Natural killer cell treated with Interleukin-12 subunit alpha and Interleukin-12 subunit beta and Interleukin-15 and Interleukin-18, amount 100 ng/mL, for 72 hours (primary cell): ENCODE data around the gene ZNF791. TPM values are rescaled to one million over a fixed set of nuclear protein-coding genes. Genes with fewer than 3 reads are reported as not detected.

ENCODE experiments used
- ATAC-seq, 2 donors: fragments of 150-1000 bp; cut with Tn5 transposase in 1 of 2; sonication (Bioruptor Pico), chemical (Tn5 transposase) in 1 of 2; 2 replicates each; pipeline ENCODE4 v1.10.0; 2021
- DNase-seq: peaks from one replicate; pipeline ENCODE4 v3.0.0; 2022; ENCODE audit warnings: low spot score
- H3K27ac Mint-ChIP-seq, 2 donors: 1 replicate in 1 of 2; 2 replicates in 1 of 2; pipeline ENCODE4 v1.8.0; 2022; ENCODE audit warnings: mixed read lengths in 2 of 2, mild to moderate bottlenecking in 1 of 2, moderate library complexity in 1 of 2
- H3K27me3 Mint-ChIP-seq, 2 donors: 1 replicate in 1 of 2; 2 replicates in 1 of 2; pipeline ENCODE4 v1.8.0; 2022; ENCODE audit warnings: mixed read lengths in 2 of 2
- H3K36me3 Mint-ChIP-seq: one replicate; pipeline ENCODE4 v1.8.0; 2022; ENCODE audit warnings: mixed read lengths
- H3K4me1 Mint-ChIP-seq, 2 donors: 1 replicate in 1 of 2; 2 replicates in 1 of 2; pipeline ENCODE4 v1.8.0; 2022; ENCODE audit warnings: low read depth in 2 of 2, mixed read lengths in 2 of 2, mild to moderate bottlenecking in 1 of 2
- H3K4me3 Mint-ChIP-seq: one replicate; pipeline ENCODE4 v1.8.0; 2022; ENCODE audit warnings: mixed read lengths
- H3K9me3 Mint-ChIP-seq: 2 replicates; pipeline ENCODE4 v1.8.0; 2022; ENCODE audit warnings: mixed read lengths
- total RNA-seq, 2 donors: library from RNA; stranded (reverse); gene quantifications; one replicate each; pipeline ENCODE4 v1.2.3, GENCODE V29; 2022

Gene ZNF791
- total RNA-seq, 2 donors from 2014 or later, result 28.7 to 29.1 TPM

DNA sequence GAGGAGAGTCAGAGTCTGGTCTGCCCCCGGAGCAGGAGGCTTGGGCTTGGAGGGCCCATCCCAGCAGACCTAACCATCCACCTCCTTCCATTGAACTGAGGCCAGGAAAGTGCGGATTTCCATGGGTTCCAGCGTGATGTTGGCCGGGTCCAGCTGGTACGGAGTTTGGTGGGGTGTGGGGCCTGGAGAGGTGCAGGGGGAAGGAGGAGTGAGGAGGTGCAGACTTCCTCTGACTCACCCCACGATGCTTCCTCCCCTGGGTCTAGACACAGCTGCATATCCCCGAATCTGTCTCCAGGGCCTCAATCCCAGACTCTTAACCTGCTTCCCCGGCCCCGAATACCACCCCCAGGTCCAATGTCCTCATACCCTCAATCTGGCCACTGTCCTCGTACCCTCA lies 35.8 kb downstream of the ZNF791 start:
- Mint-ChIP-seq H3K4me3 (no peak overlapping the region), H3K27ac (no peak overlapping the region)

DNA sequence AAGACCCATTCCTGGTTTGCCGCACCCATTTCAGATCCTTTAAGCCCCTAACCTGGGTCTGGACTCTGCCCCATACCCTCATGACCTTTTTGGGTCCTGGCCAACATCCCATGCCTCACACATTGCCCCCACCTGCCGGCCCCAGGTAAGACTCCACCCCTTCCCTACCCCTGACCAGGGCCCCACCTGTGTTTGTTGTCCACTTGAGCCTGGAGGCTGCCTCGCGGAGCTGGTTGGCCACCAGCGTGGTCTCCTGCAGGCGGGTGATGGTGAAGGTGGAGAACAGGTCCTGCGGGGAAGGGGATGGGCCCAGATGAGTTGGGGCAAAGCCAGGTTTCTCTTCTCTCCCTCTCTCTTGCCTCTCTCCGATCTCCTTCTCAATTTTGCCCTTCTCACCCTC lies 36.3 kb downstream of the ZNF791 start:
- H3K4me3 Mint-ChIP-seq, result no peak overlapping the region
- DNase-seq (no peak), ATAC-seq (no peak)
- no peaks in the 10 kb centered on the region for H3K27me3 Mint-ChIP-seq
- H3K36me3 Mint-ChIP-seq, result no peaks in the 10 kb centered on the region
- H3K4me1 Mint-ChIP-seq, result peaks cover 0 to 5% of the 10 kb centered on the region in 2 donors
- H3K9me3 Mint-ChIP-seq, result no peaks in the 10 kb centered on the region
- no peak overlapping the region for H3K27ac Mint-ChIP-seq

More for the DNA sequence above, 35.8 kb downstream of the ZNF791 start:
- DNase-seq (no peak), ATAC-seq (no peak)
- Mint-ChIP-seq H3K36me3 (no peaks in the 10 kb centered on the region), H3K4me1 (peaks cover 0 to 5% of the 10 kb centered on the region in 2 donors), H3K9me3 (no peaks in the 10 kb centered on the region), H3K27me3 (no peaks in the 10 kb centered on the region)

DNA sequence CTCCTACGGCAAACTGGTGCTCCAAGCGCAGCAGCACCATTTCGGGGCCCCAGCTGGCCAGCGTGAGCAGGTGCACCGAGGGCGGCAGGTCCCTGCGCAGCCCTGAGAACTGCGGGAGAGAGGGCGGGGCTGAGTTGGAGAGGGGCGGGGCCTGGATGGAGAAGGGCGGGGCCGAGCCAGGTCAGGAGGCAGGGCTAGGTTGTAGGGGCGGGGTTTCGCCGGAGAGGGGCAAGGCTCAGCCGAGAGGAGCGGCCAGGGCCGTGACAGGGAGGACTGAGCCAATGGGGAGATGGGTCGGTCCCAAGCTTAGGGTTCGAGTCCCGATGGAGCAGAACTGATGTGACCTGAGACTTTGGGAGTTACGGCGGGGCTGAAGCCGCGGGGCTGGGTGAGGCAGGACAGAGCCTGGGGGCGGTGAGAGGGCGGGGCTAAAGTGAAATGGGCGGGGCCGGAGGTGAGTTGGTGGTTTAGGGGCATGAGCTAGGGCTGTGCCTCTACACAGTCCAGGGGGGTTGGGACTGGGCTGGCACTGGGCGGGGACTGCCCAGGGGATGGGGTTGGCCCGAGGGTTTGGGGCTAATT lies 36.9 kb downstream of the ZNF791 start:
- Mint-ChIP-seq H3K4me3 (no peak overlapping the region), H3K4me1 (peaks cover 0 to 5% of the 10 kb centered on the region in 2 donors), H3K27ac (no peak overlapping the region), H3K9me3 (no peaks in the 10 kb centered on the region), H3K36me3 (no peaks in the 10 kb centered on the region), H3K27me3 (no peaks in the 10 kb centered on the region)
- DNase-seq (no peak), ATAC-seq (peak; percentile 72 to 87)

DNA sequence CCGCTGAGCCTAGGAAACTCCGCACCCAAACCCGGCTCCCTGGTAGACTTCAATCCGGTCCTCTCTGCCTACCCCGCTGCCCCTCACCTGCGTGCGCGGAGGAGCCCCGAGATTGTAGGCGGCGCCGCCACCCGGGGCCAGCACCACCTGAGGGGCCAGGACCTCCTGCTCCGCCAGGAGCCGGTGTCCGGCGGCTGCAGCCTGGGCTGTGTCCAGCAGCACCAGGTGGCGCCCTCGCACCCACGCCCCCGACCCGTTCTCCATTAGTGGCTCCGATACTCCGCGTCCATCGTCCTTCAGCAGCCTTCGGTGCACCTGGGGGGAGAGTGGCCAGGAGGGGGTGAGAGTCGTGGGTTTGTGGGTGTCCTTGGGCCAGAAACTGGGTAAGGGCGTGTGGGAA lies 37.4 kb downstream of the ZNF791 start:
- H3K27me3 Mint-ChIP-seq, result no peaks in the 10 kb centered on the region
- H3K36me3 Mint-ChIP-seq, result no peaks in the 10 kb centered on the region
- H3K4me1 Mint-ChIP-seq, result peaks cover 0 to 5% of the 10 kb centered on the region in 2 donors
- no peaks in the 10 kb centered on the region for H3K9me3 Mint-ChIP-seq
- no peak overlapping the region for H3K4me3 Mint-ChIP-seq
- no peak overlapping the region for H3K27ac Mint-ChIP-seq
- ATAC-seq (peak in 1 of 2 donors; percentile 20), DNase-seq (no peak)

DNA sequence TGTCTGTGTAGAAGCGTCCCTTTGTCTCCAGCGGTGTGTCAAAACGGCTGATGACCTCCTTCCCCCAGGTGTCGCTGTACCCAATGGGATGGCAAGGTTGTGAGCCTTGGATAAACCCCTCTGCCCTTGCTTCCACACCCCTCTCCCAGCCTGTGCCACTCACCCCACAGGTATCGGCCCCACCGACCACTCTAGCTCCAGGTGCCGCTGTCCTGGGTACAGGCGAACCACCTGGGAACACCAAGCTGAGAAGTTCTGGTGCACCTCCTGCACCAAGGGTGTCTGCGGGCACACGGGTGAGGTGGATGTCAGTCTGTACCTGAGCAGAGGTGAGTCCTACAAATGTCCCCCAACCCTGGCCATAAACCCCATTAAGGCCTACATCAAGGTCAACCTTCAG lies 39.2 kb downstream of the ZNF791 start:
- Mint-ChIP-seq H3K4me1 (peaks cover 0 to 5% of the 10 kb centered on the region in 2 donors), H3K27ac (no peak overlapping the region), H3K27me3 (no peaks in the 10 kb centered on the region), H3K36me3 (peaks cover under 1% of the 10 kb centered on the region), H3K9me3 (no peaks in the 10 kb centered on the region), H3K4me3 (no peak overlapping the region)
- no peak for ATAC-seq
- no peak for DNase-seq

DNA sequence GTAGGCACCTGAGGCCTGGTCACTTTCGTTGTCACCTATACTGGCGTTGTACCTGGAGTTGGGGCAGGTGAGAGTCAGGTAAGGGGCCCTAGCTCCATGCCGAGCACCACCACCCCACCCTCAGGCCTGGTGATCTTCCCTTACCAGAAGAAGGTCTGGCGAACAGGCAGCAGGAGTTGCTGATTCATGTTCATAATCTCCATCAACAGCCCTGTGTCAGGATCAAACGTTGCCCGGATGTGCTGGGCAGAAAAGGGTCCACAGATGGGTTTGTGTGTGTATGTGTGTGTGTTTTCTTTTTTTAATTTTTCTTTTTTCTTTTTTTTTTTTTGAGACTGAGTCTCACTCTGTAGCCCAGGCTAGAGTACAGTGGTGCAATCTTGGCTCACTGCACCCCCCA lies 41.5 kb downstream of the ZNF791 start:
- H3K9me3 Mint-ChIP-seq, result no peaks in the 10 kb centered on the region
- DNase-seq (no peak), ATAC-seq (no peak)
- no peak overlapping the region for H3K4me3 Mint-ChIP-seq
- H3K27me3 Mint-ChIP-seq, result no peaks in the 10 kb centered on the region
- peaks cover 7 to 9% of the 10 kb centered on the region in 2 donors for H3K4me1 Mint-ChIP-seq
- H3K36me3 Mint-ChIP-seq, result peaks cover 13% of the 10 kb centered on the region
- no peak overlapping the region for H3K27ac Mint-ChIP-seq

DNA sequence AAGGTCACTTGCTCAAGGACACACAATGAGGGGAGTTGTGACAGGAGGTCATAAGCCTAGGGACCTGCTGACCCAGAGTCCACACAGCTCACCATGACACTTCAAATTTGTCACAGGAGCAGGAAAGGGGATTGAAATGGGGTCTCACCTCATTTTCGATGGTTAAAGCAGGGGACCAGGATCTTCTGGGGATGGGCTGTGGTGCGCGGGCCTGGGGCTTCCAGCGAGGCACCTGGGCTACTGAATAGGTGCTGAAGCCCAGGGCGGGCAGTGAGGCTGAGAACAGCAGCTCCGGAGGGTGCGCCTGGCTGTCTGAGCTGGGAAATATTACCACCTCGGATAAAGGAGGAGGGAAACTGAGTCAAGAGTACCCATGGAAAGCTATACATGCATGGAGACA lies 44.8 kb downstream of the ZNF791 start:
- H3K4me3 Mint-ChIP-seq, result no peak overlapping the region
- no peaks in the 10 kb centered on the region for H3K27me3 Mint-ChIP-seq
- H3K9me3 Mint-ChIP-seq, result no peaks in the 10 kb centered on the region
- ATAC-seq, result no peak
- no peak for DNase-seq
- H3K4me1 Mint-ChIP-seq, result peaks cover 3 to 7% of the 10 kb centered on the region in 2 donors
- peaks cover 21% of the 10 kb centered on the region for H3K36me3 Mint-ChIP-seq
- H3K27ac Mint-ChIP-seq, result peak overlapping the region in 1 of 2 donors; percentile 14

DNA sequence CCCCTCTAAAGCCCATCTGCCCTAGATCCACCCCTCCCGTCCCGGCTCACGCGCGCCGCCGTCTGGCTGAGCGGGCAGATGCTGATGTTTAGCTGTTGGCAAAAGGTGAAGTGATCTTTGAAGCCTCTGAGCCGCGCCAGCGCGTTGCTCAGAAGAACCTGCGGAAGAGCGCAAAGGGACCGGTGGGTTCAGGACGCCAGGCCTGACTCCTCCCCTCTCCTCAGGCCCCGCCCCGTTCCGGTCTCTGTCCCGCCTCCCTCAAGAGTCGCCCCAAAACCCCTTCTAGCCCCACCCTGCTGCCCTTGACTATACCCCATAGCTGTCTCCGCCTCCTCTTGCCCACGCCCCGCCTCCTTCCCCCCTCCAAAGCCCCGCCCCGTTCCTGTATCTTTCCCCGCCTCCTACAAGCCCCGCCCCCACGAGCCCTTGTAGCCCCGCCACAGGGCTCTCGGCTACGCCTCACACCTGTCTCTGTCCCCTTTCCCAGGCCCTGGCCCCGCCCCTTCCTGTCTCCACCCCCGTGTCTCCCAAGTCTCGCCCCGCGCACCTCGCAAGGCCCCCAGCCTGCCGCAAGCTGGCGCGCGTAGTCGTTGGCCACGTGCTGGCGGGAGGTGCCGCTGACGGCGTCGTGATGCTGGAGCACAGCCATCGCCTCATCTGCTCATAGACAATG lies 46.3 kb downstream of the ZNF791 start:
- ATAC-seq (peak in 1 of 2 donors; percentile 41), DNase-seq (no peak)
- Mint-ChIP-seq H3K36me3 (peaks cover 21% of the 10 kb centered on the region), H3K4me3 (no peak overlapping the region), H3K9me3 (no peaks in the 10 kb centered on the region), H3K27me3 (no peaks in the 10 kb centered on the region), H3K27ac (no peak overlapping the region), H3K4me1 (peaks cover 3 to 7% of the 10 kb centered on the region in 2 donors)

DNA sequence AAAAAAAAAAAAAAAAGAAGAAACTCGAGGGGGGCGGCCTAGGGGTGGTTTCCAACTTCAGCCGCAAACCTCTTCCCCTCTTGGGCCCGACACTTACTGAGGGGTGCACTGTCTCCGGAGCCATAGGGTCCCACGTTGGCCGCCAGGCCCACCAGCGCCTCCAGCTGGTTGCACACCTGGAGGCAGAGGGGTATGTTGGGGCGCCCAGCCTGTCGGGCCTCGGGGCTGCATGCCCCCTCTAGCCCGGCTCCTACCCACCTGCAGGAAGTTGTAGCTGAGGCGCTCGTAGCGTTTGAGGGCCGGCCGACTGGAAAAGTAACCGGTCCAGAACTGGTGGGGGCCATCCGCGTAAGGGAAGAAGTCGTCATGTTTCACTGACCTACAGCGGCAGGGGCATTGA lies 47.2 kb downstream of the ZNF791 start:
- Mint-ChIP-seq H3K27ac (no peak overlapping the region), H3K36me3 (peaks cover 21% of the 10 kb centered on the region), H3K9me3 (no peaks in the 10 kb centered on the region)

DNA sequence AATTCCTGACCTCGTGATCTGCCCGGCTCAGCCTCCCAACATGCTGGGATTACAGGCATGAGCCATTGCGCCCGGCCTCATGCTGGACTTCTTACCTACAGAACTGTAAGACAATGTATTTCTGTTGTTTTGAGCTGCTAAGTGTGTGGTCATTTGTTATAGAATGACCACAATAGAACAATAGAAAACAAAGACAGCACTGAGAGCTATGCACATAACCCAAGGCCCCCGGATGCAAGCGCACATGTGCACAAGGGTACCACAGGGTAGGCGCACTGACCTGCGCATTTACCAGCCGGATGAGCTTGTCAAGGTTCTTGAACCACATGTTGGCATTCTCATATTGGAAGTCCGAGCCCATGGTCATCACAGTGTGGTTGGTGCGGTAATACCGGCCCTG lies 50.3 kb downstream of the ZNF791 start:
- no peak overlapping the region for H3K27ac Mint-ChIP-seq
- no peak for DNase-seq
- H3K36me3 Mint-ChIP-seq, result peaks cover 11% of the 10 kb centered on the region
- H3K4me1 Mint-ChIP-seq, result peaks cover 11 to 12% of the 10 kb centered on the region in 2 donors
- no peak for ATAC-seq
- H3K27me3 Mint-ChIP-seq, result no peaks in the 10 kb centered on the region
- no peak overlapping the region for H3K4me3 Mint-ChIP-seq
- no peaks in the 10 kb centered on the region for H3K9me3 Mint-ChIP-seq

More for the DNA sequence above, 47.2 kb downstream of the ZNF791 start:
- no peak overlapping the region for H3K4me3 Mint-ChIP-seq
- no peak for DNase-seq
- no peak for ATAC-seq
- peaks cover 3 to 7% of the 10 kb centered on the region in 2 donors for H3K4me1 Mint-ChIP-seq
- no peaks in the 10 kb centered on the region for H3K27me3 Mint-ChIP-seq

DNA sequence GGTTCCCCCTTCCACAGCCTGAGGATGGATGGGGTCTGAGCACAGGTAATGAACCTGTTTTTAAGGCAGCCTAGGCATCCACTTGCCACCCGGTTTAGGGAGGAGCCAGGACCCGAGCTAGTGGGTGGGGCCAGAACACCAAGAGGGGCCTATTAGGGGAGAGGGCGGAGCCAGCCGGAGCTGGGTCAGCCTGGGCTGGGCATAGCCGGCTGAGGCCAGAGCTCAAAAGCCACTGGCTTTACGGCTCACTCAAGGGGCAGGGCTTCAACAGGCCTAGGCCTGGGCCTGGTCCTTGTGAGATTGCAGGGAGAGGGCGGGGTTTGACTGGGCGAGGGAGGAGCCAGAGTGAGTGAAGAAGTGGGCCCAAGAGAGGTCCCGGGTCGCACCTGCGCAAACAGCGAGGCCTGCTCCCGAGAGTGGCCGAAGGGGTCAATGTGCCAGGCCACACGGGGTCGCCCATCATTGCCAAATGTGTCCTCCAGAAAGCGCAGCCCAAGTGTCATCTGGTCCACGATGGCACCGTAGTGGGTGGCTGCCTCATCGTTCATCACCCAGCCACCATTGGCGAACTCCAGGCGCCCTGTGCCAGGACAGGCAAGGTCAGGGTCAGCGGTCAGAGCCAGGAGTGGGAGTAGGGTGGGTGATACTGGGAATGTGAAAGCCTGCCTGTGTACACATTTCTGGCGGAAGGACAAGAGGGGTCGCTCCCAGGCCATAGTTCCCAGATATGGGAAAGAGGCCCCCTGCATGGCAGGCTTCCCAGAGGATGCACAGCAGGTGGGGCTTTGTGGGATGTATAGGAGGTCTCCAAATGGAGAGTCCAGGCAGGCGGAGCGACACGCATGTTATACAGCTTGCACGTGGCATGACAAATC lies 53.9 kb downstream of the ZNF791 start:
- Mint-ChIP-seq H3K4me1 (peaks cover 30 to 38% of the 10 kb centered on the region in 2 donors), H3K27me3 (no peaks in the 10 kb centered on the region), H3K36me3 (peaks cover 9% of the 10 kb centered on the region), H3K4me3 (peak overlapping the region; percentile 94), H3K27ac (peak overlapping the region; percentile 78 to 97), H3K9me3 (no peaks in the 10 kb centered on the region)
- ATAC-seq (no peak), DNase-seq (no peak)

DNA sequence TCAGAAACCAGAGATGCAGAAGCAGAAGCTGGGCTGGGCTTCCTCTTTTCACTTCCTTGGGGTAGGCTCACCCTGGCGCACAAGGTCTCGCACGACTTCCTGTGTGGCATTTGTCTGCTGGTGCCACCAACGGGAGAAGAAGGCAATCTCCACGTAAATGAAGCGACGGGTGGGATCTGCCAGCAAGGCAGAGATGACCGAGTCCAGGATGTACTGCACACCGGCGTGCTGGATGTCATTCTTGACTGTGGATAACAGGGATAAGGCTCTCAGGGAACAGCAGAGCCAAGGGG lies 54.5 kb downstream of the ZNF791 start:
- H3K27ac Mint-ChIP-seq, result peak overlapping the region; percentile 78 to 97
- H3K9me3 Mint-ChIP-seq, result no peaks in the 10 kb centered on the region
- no peaks in the 10 kb centered on the region for H3K27me3 Mint-ChIP-seq
- H3K36me3 Mint-ChIP-seq, result peaks cover 3% of the 10 kb centered on the region
- peaks cover 30 to 38% of the 10 kb centered on the region in 2 donors for H3K4me1 Mint-ChIP-seq
- peak overlapping the region; percentile 94 for H3K4me3 Mint-ChIP-seq
- ATAC-seq, result no peak
- no peak for DNase-seq

DNA sequence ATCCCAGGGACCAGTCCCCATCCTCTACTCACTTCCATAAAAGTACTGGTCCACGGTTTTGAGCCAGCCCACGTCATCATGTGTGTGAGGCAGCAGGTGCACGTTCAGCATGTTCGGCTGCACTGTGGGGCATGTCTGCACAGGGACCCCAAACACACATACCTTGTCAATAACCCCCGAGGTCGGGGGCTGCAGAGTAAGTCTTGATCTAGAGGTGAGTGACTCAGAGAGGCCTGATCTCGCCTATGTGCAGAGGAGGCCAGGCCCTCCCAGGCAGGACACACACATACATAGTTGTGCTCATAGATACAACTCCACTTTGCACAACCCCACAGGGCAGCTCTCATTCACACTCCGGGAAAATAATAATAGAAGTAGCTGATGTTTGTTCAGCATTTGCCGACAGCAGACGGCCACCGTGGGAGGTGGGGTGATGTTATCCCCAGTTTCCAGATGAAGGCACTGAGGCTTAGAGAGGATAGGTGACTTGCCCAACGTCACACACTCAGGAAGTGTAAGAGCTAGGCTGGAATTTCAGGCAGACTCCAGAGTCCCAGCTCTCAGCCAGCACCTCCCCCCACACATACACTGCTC lies 55.0 kb downstream of the ZNF791 start:
- H3K4me1 Mint-ChIP-seq, result peaks cover 33 to 40% of the 10 kb centered on the region in 2 donors
- no peak for ATAC-seq
- H3K36me3 Mint-ChIP-seq, result no peaks in the 10 kb centered on the region

More for the DNA sequence above, 55.0 kb downstream of the ZNF791 start:
- no peak for DNase-seq
- no peaks in the 10 kb centered on the region for H3K27me3 Mint-ChIP-seq
- no peaks in the 10 kb centered on the region for H3K9me3 Mint-ChIP-seq
- peak overlapping the region; percentile 78 to 97 for H3K27ac Mint-ChIP-seq
- peak overlapping the region; percentile 94 for H3K4me3 Mint-ChIP-seq
